Measurements from ENCODE around the gene EMCN. TPM values are rescaled to one million over a fixed set of nuclear protein-coding genes. Genes with fewer than 3 reads are reported as not detected.
"Not testable (repeated sequence)": the region's sequence is repeated elsewhere in the genome, so short reads cannot be mapped to it uniquely, and the experiment has no call there.

The EMCN gene
- total RNA-seq, 4 donors from 2014 or later = 13.2 to 32.0 (median 21.9) TPM

- H3K4me3 ChIP-seq = no peak overlapping the region
- DNase-seq (ENCODE audit: low spot score in 2 of 2) = no peak
- TF ChIP-seq POLR2A (IDR thresholded peaks at IDR 0.05) (no peak), CTCF (IDR thresholded peaks at IDR 0.05) (no peak), EP300 (IDR thresholded peaks at IDR 0.05) (no peak)
- H3K36me3 ChIP-seq = no peaks in the 10 kb centered on the region
- 80 to 96% methylated on average over 1 of the region's 1 CpG for WGBS, 2 donors
- H3K27me3 ChIP-seq = no peaks in the 10 kb centered on the region
- H3K27ac ChIP-seq = no peak overlapping the region
- no peaks in the 10 kb centered on the region for H3K4me1 ChIP-seq
- H3K9me3 ChIP-seq = peaks cover 0 to 8% (median 0%) of the 10 kb centered on the region in 4 donors
These were observed 161.7 kb downstream of the EMCN start for GRCh38 chr4:100356172-100356571.

DNA sequence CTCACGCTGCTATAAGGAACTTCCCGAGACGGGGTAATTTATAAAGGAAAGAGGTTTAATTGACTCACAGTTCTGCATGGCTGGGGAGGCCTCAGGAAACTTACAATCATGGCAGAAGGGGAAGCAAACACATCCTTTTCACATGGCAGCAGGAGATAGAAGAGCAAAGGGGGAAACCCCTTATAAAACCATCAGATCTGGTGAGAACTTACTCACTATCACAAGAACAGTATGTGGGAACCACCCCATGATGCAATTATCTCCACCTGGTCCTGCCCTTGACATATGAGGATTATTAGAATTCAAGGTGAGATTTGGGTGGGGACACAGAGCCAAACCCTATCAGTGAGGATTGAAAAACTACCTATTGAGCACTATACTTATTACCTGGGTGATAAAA lies 165.5 kb downstream of the EMCN start:
- not testable (repeated sequence) for H3K36me3 ChIP-seq, H3K4me3 ChIP-seq
- WGBS, 2 donors = 79 to 96% methylated on average over 3 of the region's 3 CpGs

GRCh38 chr4:100348473-100348872 lies 169.3 kb downstream of the EMCN start:
- no peaks in the 10 kb centered on the region for H3K4me1 ChIP-seq
- no peak overlapping the region for H3K4me3 ChIP-seq
- H3K36me3 ChIP-seq = no peaks in the 10 kb centered on the region
- TF ChIP-seq POLR2A (IDR thresholded peaks at IDR 0.05) (no peak), CTCF (IDR thresholded peaks at IDR 0.05) (no peak), EP300 (IDR thresholded peaks at IDR 0.05) (no peak)
- H3K9me3 ChIP-seq = no peaks in the 10 kb centered on the region
- H3K27ac ChIP-seq = no peak overlapping the region
- H3K27me3 ChIP-seq = no peaks in the 10 kb centered on the region
- DNase-seq (ENCODE audit: low spot score in 2 of 2) = no peak
- WGBS, 2 donors = 74 to 89% methylated on average over 3 of the region's 3 CpGs

More for the DNA sequence above, 165.5 kb downstream of the EMCN start:
- not testable (repeated sequence) for H3K27ac ChIP-seq; H3K27me3 ChIP-seq; H3K4me1 ChIP-seq; DNase-seq (ENCODE audit: low spot score in 2 of 2); H3K9me3 ChIP-seq

DNA sequence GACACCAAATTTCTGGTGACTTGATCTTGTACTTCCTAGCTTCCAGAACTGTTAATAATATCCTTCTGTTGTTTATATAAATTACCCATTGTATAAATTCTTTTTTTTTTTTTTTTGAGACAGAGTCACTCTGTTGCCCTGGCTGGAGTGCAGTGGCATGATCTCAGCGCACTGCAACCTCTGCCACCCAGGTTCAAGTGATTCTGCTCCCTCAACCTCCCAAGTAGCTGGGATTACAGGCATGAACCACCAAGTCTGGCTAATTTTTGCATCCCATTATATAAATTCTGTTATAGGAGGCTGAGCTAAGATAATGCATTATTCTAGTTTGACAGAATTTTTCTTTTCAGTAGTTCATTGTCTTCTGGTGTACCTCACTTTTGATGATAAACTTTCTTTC lies 170.6 kb downstream of the EMCN start:
- Histone ChIP-seq H3K36me3 (no peaks in the 10 kb centered on the region), H3K27me3 (no peaks in the 10 kb centered on the region), H3K4me1 (no peaks in the 10 kb centered on the region), H3K9me3 (no peaks in the 10 kb centered on the region), H3K4me3 (no peak overlapping the region), H3K27ac (no peak overlapping the region)
- TF ChIP-seq CTCF (IDR thresholded peaks at IDR 0.05) (no peak), POLR2A (IDR thresholded peaks at IDR 0.05) (no peak), EP300 (IDR thresholded peaks at IDR 0.05) (no peak)
- no peak for DNase-seq (ENCODE audit: low spot score in 2 of 2)
- 34 to 92% methylated on average over 1 of the region's 1 CpG for WGBS, 2 donors

DNA sequence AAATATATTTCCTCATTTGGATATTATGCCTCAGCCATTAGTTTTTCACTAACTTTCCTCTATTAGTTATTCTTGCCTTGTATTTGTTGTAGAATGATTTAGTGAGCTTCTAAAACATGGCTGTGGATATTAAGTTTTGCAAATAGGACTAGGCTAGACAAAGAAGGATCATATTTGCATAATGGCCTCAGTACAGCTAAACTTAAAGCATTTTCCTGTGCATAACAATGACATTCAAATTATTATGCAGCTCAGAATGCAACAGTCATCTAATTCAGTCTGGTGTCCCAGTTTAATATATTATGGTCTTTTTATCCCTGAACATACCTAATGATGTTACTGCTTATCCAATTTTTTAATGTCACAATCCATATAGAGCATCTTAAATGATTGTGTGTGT lies 172.2 kb downstream of the EMCN start:
- H3K4me3 ChIP-seq = no peak overlapping the region
- H3K4me1 ChIP-seq = no peaks in the 10 kb centered on the region
- no peak overlapping the region for H3K27ac ChIP-seq
- no peak for DNase-seq (ENCODE audit: low spot score in 2 of 2)
- no peaks in the 10 kb centered on the region for H3K36me3 ChIP-seq
- no peaks in the 10 kb centered on the region for H3K9me3 ChIP-seq
- H3K27me3 ChIP-seq = no peaks in the 10 kb centered on the region
- no peak for TF ChIP-seq POLR2A (IDR thresholded peaks at IDR 0.05)
- TF ChIP-seq EP300 (IDR thresholded peaks at IDR 0.05) = no peak
- TF ChIP-seq CTCF (IDR thresholded peaks at IDR 0.05) = no peak

All from tibial nerve (tissue), 4 donors.